Measurements from ENCODE around the gene SERPINE2.

SERPINE2 gene

DNA sequence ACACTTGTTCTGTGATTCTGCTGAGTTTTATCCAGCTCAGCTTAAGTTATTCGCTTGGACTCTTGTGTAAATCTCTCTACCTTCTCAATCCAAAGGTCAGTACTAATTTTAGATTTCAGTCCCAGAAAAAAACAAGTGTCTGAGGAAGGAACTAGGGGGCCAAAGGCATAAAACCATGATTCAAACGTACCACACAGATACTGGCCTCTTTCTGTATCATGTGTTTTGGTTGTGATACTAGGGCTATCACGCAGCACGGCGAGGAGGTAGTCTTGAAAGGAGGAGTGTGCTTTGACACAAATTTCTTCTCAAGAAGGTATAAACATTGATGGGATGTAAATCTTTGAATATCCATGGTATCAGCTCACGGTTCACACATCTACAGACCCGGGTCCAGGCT, 8.3 kb downstream of the SERPINE2 start:
- TF ChIP-seq, protein P1, sequence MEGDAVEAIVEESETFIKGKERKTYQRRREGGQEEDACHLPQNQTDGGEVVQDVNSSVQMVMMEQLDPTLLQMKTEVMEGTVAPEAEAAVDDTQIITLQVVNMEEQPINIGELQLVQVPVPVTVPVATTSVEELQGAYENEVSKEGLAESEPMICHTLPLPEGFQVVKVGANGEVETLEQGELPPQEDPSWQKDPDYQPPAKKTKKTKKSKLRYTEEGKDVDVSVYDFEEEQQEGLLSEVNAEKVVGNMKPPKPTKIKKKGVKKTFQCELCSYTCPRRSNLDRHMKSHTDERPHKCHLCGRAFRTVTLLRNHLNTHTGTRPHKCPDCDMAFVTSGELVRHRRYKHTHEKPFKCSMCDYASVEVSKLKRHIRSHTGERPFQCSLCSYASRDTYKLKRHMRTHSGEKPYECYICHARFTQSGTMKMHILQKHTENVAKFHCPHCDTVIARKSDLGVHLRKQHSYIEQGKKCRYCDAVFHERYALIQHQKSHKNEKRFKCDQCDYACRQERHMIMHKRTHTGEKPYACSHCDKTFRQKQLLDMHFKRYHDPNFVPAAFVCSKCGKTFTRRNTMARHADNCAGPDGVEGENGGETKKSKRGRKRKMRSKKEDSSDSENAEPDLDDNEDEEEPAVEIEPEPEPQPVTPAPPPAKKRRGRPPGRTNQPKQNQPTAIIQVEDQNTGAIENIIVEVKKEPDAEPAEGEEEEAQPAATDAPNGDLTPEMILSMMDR (IDR thresholded peaks at IDR 0.05; ENCODE audit: insufficient read depth, low read depth, low read length, missing control alignments) = no peak
- no peak for DNase-seq (ENCODE audit: low read depth)
- H3K4me3 ChIP-seq (ENCODE audit: low read length) = no peak overlapping the region

DNA sequence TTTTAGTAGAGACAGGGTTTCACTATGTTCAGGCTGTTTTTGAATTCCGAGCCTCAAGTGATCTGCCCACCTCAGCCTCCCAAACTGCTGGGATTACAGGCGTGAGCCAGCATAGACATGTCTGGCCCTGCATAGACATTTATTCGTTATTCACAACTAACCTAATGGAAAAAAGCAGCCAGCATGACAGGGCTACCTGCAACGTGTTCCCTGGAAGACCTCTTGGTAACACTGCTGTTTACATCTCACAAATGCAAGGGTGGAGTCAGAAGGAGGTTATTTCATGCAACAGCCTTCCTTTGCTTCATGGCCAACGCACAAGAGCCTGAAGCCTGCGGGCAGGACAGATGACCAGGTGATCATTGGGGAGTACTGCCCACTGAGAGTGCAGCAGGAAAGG, 9.2 kb downstream of the SERPINE2 start:
- TF ChIP-seq, protein P1 (IDR thresholded peaks at IDR 0.05; ENCODE audit: insufficient read depth, low read depth, low read length, missing control alignments) = no peak
- peak; percentile 85 for DNase-seq (ENCODE audit: low read depth)
- no peak overlapping the region for H3K4me3 ChIP-seq (ENCODE audit: low read length)

DNA sequence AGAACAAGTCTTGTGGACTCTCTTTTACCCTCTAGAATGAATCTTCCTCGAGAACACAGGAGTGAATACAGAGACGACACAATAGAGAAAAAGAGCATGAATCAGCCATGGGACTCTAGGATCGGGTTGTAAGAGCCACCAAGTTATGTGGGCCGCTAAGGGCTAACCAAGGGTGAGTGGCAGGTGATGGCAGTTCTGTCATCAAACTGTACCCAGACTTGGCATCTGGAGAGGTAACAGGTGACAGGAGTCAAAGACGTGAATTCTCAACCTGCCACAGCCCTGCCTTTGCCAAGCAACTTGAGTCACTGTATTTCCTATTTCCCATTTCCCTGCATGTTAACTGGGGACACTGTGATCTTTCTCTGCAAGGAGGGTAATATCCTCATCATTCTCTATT, 11.2 kb downstream of the SERPINE2 start:
- H3K4me3 ChIP-seq (ENCODE audit: low read length) = no peak overlapping the region
- TF ChIP-seq, protein P1 (IDR thresholded peaks at IDR 0.05; ENCODE audit: insufficient read depth, low read depth, low read length, missing control alignments) = no peak
- DNase-seq (ENCODE audit: low read depth) = no peak

DNA sequence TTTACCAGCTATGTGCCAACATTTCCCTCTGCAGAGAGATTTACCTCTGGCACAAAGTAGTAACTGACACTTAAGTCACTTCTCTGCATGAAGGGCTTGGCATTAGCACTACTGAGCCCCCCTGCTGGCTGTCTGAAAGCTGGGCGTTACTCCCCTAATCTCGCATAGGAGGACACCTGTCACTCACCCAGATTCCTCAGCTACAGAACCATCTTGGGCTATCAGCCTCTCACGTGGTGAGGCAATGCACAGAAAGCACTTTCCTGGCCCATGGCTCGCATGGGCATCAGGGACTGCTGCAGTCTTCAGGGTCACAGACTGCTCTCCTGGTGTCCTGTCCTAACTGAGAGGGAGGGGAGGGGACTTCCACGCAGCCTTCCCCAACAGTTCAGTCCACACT, 12.0 kb downstream of the SERPINE2 start:
- no peak overlapping the region for H3K4me3 ChIP-seq (ENCODE audit: low read length)
- no peak for DNase-seq (ENCODE audit: low read depth)
- TF ChIP-seq, protein P1 (IDR thresholded peaks at IDR 0.05; ENCODE audit: insufficient read depth, low read depth, low read length, missing control alignments) = no peak

DNA sequence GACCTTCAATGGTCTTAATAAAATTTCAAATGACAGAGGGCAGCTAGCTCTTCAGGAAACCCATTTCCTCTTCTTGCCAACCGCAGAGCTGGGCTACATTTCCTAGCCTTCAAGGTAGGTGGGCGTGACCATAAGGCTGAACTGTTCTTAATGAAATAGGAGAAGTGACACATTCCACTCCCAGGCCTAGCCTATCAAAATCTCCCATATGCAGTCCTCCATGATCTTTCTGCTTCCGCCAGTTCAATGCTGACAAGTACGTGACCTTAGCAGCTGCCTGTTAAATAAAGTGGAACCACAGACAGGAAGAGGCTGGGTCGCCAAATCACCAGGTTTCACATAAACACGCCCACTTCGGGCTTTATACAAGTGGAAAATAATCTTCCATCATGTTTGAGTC, 13.2 kb downstream of the SERPINE2 start:
- TF ChIP-seq, protein P1 (IDR thresholded peaks at IDR 0.05; ENCODE audit: insufficient read depth, low read depth, low read length, missing control alignments) = no peak
- H3K4me3 ChIP-seq (ENCODE audit: low read length) = no peak overlapping the region
- DNase-seq (ENCODE audit: low read depth) = no peak

DNA sequence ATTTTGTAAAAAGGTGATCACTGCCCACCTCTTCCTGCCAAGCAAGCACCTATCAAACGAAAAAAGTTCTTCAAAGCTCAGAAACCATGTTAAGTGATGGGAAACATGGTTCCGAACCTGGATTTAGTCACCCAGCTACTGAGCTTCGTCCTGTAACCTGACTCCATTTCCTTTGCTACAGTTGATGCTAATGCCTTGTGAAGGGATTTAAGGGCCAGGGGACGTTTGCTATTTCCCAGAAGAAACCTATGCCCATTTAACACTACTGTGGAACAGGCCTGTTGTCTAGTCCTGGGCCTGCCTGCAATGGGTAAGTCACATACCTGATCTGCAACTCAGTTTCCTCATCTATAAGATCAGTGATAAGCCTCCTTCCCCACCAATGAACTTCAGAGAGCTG, 14.8 kb downstream of the SERPINE2 start:
- H3K4me3 ChIP-seq (ENCODE audit: low read length) = no peak overlapping the region
- no peak for DNase-seq (ENCODE audit: low read depth)
- TF ChIP-seq, protein P1 (IDR thresholded peaks at IDR 0.05; ENCODE audit: insufficient read depth, low read depth, low read length, missing control alignments) = no peak

DNA sequence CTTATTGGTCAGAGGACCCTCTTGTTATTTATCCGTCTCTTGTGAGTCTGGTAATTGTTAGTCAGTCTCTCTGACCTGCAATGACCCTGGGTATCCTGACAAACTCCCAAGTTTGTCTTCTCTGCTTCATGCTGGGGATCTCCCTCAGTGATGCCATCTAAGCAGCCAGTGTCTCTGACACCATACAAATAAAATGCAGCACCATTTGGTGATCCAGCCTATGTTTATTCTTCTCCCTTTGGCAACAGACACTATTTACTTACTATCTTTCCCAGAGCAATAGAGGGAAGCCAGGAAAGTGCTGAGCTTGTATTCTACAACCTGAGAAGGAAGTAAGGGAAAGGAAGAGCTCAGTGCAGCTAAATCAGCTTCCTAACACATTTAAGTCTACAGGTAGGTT, 15.9 kb downstream of the SERPINE2 start:
- H3K4me3 ChIP-seq (ENCODE audit: low read length) = no peak overlapping the region
- TF ChIP-seq, protein P1 (IDR thresholded peaks at IDR 0.05; ENCODE audit: insufficient read depth, low read depth, low read length, missing control alignments) = no peak
- DNase-seq (ENCODE audit: low read depth) = peak; percentile 89
